HG03045 (cell line): ENCODE data around the gene PXDN.
"Not testable (repeated sequence)": the region's sequence is repeated elsewhere in the genome, so short reads cannot be mapped to it uniquely, and the experiment has no call there.

Source experiments
- ATAC-seq: cut with Tn5 transposase; IDR thresholded peaks from one replicate; pipeline ENCODE4 v1.9.1; 2021; ENCODE audit warnings: mild to moderate bottlenecking, moderate library complexity; ENCODE audit not compliant: unreplicated experiment

The PXDN gene

DNA sequence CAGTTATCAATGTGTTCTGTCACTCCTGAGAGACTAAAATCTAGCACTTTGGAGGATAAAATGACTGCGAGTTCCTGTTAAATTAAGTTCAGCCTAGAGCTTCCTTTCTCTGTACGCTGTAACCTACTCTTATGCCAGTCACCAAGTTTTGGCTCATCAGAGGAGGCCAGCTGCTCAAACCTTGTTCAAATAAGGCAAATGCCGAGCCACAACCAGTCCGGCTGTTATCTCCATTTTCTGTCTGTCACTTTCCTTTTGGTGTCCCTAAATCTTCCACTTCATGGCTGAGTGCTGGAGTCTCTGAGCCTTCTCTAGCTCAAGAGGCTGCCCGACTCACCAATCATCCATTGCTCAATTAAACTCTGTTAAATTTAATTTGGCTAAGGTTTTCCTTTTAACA, 33.5 kb upstream of the PXDN start:
- no peak for ATAC-seq

DNA sequence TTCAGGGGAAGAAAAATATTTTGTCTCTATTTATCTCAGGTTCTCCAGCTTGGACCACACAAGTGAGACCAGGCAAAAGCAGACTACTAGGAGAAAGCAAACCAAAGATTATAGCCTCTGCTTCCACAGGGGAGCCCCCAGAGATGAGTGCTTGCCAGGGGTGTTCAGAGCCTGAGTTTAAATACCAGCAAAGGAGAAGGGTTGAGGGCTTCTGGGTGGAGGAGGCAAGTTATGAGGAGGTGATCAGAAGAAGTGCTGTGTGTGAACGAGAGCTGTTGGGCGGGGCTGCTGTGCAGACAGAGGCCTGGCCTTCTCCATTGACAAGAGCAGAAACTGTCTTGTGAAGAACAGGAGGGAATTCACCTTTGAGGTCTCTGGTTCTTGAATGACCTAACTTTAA, 32.8 kb upstream of the PXDN start:
- ATAC-seq, result no peak

DNA sequence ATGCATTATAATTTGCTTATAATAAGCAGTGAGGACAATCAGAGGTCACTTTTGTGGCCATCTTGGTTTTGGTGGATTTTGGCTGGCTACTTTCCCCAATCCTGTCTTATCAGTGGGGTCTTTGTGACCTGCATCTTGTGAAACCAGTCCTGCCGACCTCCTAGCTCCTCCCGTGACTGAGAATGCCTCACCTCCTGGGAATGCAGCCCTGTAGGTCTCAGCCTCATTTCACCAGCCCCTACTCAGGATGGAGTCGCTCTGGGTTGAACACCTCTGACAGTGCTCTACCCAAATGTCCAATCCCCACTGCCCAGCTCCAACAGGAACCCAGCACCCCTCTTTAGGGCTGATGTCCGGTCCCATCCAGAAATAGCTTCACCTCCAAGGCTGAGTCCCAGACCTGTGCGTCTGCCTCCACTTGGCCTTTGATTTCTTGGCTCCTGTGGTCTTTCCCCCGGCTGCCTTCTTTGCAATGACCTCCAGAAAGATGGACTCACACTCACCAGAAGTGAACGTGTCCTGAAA, 31.3 kb upstream of the PXDN start:
- no peak for ATAC-seq

GRCh38 chr2:1774929-1775328, 30.6 kb upstream of the PXDN start:
- ATAC-seq, result no peak

GRCh38 chr2:1773883-1774282, 29.6 kb upstream of the PXDN start:
- no peak for ATAC-seq

DNA sequence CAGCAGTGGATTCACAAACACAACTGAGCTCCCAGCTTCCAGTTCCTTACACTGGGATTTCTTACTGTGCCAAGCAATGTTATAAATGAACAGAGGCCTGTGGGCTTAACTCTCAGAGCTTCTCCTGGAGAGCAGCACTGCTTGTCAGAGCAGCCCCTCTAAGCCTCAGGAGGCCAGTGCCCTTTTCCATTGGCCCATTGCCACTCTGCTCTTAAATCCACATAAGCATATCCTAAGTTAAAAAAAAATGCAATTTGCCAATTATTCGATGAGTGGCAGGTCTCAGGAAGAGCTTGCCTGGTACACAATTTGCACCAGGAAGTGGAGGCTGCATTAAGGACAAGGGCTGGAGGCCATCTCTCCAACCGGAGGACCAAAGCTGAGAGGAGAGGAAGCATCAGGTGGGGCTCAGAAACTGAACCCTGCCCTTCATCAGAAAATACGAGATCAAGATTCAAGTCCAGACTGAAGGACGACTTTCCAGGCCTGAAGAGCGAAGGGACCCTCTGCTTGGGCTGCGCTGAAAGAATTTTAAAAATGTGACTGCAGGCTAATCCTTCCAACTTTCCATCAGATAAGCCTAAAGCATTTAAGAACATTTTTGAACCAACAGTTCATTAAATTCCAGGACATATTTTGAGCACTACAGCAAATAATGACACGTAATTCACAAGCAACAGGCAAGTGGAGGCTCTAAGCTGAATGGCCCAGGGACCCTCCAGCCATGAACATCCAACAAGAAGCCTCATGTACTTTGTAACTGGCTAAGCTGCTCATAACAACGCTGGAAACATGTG, 28.4 kb upstream of the PXDN start:
- no peak for ATAC-seq

DNA sequence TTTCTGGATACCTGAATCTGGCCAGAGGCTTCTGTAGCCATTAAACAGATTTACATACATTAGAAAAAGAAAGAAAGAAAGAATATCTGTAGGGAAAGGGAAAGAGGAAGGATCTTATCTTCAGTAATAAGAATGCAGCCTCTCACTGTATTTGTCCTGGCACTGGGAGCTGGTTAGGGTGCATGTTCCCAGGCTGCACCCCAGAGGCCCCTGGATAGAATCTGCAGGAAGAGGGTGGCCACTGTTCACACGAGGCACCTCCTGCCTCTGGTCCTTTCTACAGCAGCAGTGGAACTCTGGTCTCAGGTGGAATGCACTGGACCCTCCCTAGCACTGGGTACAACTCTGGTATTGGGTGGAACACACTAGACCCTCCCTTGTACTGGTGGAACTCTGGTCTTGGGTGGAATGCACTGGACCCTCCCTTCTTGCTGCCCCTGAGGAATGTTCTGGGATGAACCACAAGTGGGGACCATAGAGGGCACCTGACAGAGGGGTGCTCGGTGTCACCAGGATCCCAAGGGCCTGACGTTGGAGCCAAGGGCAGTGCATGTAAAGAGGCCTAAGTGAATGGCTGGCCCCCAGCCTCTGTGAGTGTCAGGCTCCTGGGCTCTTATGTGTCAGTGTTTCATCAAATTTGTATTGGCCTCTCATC, 27.4 kb upstream of the PXDN start:
- no peak for ATAC-seq

DNA sequence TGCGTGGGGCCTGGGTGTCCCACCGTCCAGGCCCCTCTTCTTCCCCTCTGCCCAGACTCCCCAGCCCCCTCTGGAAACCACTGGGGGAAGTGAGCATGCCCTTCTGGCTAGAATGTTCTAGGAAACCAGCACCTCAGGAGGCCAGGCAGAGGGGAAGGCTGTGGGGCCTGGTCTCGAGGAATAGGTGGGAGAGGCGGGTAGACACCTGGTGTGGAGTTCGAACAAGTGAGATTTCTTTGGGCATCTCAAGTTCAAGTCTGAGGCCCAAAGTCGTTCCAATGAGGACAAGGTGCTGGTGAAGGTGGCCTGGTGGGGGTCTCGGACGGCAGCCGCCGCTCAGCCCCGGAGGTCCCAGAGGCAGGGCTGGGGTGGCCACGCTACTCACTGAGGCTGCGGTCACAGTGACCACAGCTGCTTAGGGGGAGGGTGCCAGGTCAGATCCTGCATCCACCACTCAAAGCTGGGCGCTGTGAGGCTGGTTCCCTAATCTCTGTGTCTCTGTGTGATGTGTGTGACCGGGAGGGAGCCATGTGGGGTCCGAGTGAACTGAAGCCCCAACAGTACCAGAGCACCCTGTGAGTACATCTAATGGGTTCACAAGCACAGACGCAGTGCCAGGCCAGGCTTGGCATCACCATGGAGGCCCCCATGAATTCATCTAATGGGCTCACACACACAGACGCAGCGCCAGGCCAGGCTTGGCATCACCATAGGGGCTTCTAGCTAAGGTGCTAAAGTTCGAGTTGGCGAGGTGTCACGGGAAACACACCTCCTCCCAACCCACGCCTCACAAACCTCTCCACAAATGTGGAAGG, 26.5 kb upstream of the PXDN start:
- ATAC-seq, result no peak

DNA sequence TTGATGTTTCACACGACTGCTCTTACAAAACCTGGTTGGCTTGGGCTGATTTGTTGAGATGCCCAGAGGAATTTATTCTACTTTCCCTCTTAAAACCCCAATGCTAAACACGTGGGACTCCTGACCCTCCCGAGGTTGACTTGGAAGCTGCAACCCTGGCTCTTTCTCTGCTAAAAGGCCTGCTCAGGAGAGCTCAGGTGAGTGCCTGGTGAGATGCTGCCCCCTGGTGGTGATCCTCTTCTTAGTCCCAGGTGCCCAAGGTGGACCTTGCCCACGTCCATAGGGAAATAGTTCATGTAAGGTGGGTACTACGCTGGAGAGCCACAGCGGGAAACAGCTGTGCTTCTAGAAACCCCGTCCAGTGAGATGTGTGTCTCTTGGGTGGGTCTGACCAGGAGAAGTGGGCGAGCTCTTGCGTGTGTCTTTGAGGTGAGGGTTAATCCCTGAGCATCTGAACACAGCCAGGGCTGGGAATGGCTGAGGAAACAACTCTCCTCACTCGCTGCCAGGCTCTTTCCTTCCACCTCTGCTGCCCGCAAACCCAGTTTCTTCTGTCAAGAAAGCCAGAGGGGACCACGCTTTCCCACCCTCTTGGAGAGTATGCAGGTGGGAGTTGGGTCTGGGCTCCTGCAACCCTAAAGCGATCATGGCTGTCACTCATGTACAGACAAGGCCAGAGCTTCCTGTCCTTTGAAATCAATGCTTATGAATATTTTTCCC, 25.5 kb upstream of the PXDN start:
- no peak for ATAC-seq

DNA sequence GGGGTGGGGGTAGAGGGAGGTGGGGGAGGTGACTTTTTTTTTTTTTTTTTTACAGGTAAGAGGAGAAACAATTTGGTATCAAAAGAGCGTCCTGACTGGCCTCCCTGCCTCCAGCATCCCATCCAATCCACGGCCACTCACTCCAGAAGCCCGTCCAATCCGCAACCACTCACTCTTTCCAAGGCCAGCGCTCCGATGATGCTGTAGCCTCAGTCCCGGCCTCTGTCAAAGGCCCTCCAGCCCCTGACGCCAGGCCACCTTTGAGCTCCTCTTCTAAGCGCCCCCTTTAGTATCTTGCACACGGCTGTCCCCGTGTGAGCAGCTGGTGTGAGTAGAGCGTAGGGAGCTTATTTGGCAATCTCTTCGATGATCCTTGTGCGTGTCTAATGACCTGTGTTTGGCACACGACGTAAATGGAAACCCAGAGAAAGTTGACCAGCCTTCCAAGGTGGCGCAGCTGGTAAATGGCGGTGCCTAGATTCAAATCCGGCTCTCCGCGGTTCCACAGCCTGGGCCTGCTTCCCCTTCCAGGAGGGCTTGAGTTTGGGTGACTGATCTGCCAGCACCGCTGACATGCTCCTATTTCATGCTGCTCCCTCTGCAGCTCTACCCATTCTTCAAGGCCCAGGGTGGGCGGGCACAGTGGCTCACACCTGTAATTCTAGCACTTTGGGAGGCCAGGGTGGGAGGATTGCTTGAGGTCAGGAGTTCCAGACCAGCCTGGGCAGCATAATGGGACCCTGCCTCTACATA, 23.8 kb upstream of the PXDN start:
- ATAC-seq, result no peak

- ATAC-seq, result no peak
Observed at GRCh38 chr2:1766851-1767811, 22.8 kb upstream of the PXDN start.

DNA sequence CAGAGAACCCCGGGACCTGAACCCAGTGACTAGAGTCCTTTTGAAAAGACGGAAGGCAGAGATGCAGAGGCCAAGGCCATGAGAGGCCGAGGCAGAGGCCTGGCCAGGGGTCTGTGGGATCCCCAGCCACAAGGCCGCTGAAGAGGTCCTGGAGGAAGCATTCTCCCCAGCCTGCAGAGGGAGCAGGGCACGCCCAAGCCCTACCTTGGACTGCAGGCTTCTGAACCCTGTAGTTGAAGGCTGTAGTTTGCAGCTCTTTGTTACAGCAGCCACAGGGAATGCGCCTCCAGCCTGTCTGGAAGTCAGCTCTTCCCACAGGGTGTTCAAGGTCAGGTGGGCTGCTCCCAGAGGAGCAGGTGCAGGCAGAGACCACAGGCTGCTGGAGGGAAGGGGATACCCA, 22.1 kb upstream of the PXDN start:
- ATAC-seq, result no peak

DNA sequence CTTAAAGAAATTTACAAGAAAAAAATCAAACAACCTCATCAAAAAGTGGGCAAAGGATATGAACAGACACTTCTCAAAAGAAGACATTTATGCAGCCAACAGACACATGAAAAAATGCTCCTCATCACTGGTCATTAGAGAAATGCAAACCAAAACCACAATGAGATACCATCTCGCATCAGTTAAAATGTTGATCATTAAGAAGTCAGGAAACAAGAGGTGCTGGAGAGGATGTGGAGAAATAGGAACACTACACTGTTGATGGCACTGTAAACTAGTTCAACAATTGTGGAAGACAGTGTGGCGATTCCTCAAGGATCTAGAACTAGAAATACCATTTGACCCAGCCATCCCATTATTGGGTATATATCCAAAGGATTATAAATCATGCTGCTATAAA, 20.9 kb upstream of the PXDN start:
- ATAC-seq, result not testable (repeated sequence)

DNA sequence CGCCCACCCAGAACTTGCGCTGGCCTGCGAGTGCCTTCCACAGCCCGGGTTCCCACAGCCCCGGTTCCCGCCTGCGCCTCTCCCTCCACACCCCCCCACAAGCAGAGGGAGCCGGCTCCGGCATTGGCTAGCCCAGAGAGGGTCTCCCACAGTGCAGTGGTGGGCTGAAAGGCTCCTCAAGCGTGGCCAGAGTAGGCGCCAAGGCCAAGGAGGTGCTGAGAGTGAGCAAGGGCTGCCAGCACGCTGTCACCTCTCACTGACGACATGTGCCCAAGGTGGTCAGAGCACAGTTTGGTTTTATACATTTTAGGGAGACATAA, 15.3 kb upstream of the PXDN start:
- ATAC-seq, result no peak

DNA sequence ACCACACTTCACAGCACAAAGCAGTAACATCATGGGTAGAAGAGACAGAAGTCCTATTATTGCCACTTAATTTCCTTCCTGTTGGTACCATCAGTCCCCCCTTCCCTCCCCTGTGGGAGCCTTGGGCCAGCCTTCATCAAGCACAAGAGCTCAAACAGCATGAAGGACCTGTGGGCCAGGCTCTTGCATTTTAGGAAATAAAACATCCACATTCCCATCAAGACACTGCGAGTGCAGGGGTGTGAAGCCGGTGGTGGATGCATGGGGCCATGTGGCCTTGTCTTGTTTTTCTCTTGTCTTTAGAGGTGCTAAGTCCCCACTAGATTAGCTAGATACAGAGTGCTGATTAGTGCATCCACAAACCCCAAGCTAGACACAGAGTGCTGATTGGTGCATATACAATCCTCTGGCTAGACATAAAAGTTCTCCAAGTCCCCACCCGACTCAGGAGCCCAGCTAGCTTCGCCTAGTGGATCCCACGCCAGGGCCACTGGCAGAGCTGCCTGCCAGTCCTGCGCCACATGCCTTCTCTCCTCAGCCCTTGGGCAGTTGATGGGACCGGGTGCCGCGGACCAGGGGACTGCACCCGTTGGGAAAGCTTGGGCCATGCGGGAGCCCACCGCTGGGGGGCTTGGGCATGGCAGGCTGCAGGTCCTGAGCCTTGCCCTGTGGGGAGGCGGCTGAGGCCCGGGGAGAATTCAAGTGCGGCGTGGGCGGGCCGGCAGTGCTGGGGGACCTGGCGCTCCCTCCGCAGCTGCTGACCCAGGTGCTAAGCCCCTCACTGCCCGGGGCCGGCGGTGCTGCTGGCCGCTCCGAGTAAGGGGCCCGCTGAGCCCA, 14.7 kb upstream of the PXDN start:
- ATAC-seq, result no peak

- ATAC-seq, result no peak
Observed at GRCh38 chr2:1758171-1758570, 13.9 kb upstream of the PXDN start.

DNA sequence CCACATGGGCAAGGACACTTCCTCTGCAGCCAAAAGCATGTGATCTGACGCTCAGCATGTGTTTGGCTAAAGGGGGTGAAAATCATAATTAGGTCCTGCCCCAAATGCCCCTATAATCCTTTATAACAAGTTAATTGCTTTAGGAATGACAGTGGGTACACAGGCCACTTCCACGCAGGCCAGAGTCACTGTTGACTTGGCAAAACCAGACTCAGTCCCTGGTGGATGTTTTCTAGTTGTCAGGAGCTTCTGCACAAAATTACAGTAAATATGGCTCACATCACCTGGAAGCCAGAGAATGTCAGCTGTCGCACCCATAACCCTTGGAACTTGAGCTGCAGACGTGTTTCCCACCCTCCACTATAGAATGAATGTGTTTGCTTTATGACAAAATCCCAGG, 13.3 kb upstream of the PXDN start:
- ATAC-seq, result no peak

- not testable (repeated sequence) for ATAC-seq
Observed at GRCh38 chr2:1757146-1757545, 12.8 kb upstream of the PXDN start.
